Measurements from ENCODE around the gene LRWD1. TPM values are rescaled to one million over a fixed set of nuclear protein-coding genes. Genes with fewer than 3 reads are reported as not detected.

Gene LRWD1
- total RNA-seq, 1 experiment from 2014 or later: 39.5 TPM

DNA sequence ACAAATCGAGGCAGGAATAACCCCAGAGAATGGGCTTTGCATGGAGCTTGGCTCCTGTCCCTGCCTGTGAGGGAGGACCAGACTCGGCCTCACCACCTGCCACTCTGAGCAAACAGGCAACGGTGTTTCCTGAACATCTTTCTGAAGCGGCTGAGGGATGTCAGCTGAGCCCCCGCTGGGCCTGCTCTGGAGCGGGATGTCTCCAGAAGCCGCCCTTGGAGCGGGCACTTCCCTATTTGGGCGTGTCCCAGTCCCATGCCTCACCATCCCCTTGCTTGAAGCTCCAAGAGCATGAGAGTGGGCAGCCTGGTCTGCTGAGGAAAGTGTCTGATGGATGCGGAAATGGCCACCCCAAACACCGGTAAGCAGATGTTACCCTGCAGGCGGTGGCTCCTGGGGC is 10.3 kb upstream of the LRWD1 start:
- Histone ChIP-seq H4K20me1 (ENCODE audit: insufficient read depth) (no peaks in the 10 kb centered on the region), H3K27ac (ENCODE audit: low read depth, low read length) (no peak overlapping the region), H3K4me2 (ENCODE audit: low read length) (no peak overlapping the region), H3K27me3 (ENCODE audit: insufficient read depth, low read length) (no peaks in the 10 kb centered on the region), H3K79me2 (ENCODE audit: insufficient read depth, low read length) (no peaks in the 10 kb centered on the region), H2AFZ (ENCODE audit: low read depth, low read length, poor library complexity, severe bottlenecking) (no peak overlapping the region), H3K4me1 (ENCODE audit: control insufficient read depth in 1 of 2, insufficient read depth in 2 of 2, low read length in 2 of 2) (peaks cover 21 to 23% of the 10 kb centered on the region in 2 experiments), H3K9me3 (ENCODE audit: control insufficient read depth in 1 of 2, insufficient read depth in 1 of 2, low read depth in 1 of 2, low read length in 2 of 2) (no peaks in the 10 kb centered on the region), H3K9me2 (ENCODE audit: insufficient read depth) (no peaks in the 10 kb centered on the region), H3K36me3 (ENCODE audit: control insufficient read depth in 1 of 2, insufficient read depth in 2 of 2, low read length in 2 of 2) (peaks cover 0 to 4% of the 10 kb centered on the region in 2 experiments; a peak in 3 of 4 replicates), H3K9ac (ENCODE audit: low read length) (no peak overlapping the region), H3K4me3 (replicated peaks in 1 of 2; ENCODE audit: low read depth in 1 of 2, low read length in 2 of 2) (no peak overlapping the region)
- ATAC-seq (no peak), DNase-seq (ENCODE audit: low read depth, low spot score) (no peak)
- intact Hi-C loops (cut with micrococcal nuclease): loop anchor here (5.0 kb wide), 1 partner anchor 177 kb away; no protein-coding TSS in a partner anchor
- no peak for TF ChIP-seq ZFX (IDR thresholded peaks at IDR 0.05)
- no peak for TF ChIP-seq EZH2phosphoT487 (IDR thresholded peaks at IDR 0.05; ENCODE audit: borderline replicate concordance)
- no peak for TF ChIP-seq ZBTB33 (IDR thresholded peaks at IDR 0.05; ENCODE audit: extremely low read depth, insufficient replicate concordance, low read length)
- no peak for TF ChIP-seq YY1 (IDR thresholded peaks at IDR 0.05; ENCODE audit: extremely low read depth, insufficient replicate concordance, low read depth, low read length)
- TF ChIP-seq RAD21 (IDR thresholded peaks at IDR 0.05; ENCODE audit: low read depth): no peak
- no peak for TF ChIP-seq EZH2 (IDR thresholded peaks at IDR 0.05)
- no peak for TF ChIP-seq TCF7L2 (IDR thresholded peaks at IDR 0.05; ENCODE audit: borderline replicate concordance, extremely low read depth, insufficient read depth, insufficient read length)
- no peak for TF ChIP-seq POLR2AphosphoS5 (IDR thresholded peaks at IDR 0.05; ENCODE audit: low read depth, low read length)
- no peak for TF ChIP-seq SRF (IDR thresholded peaks at IDR 0.05; ENCODE audit: low read depth)
- no peak for TF ChIP-seq ZNF274 (IDR thresholded peaks at IDR 0.05; ENCODE audit: low read depth, low read length)
- no peak for TF ChIP-seq SIN3A (IDR thresholded peaks at IDR 0.05; ENCODE audit: low read depth)
- no peak for TF ChIP-seq ELF1 (IDR thresholded peaks at IDR 0.05; ENCODE audit: borderline replicate concordance, low read depth)
- no peak for TF ChIP-seq MAX (IDR thresholded peaks at IDR 0.05)
- TF ChIP-seq CEBPB (IDR thresholded peaks at IDR 0.05; ENCODE audit: low read depth): no peak
- no peak for TF ChIP-seq POLR2A (IDR thresholded peaks at IDR 0.05; ENCODE audit: borderline replicate concordance, extremely low read depth, insufficient read depth, insufficient read length)
- TF ChIP-seq, protein P1, sequence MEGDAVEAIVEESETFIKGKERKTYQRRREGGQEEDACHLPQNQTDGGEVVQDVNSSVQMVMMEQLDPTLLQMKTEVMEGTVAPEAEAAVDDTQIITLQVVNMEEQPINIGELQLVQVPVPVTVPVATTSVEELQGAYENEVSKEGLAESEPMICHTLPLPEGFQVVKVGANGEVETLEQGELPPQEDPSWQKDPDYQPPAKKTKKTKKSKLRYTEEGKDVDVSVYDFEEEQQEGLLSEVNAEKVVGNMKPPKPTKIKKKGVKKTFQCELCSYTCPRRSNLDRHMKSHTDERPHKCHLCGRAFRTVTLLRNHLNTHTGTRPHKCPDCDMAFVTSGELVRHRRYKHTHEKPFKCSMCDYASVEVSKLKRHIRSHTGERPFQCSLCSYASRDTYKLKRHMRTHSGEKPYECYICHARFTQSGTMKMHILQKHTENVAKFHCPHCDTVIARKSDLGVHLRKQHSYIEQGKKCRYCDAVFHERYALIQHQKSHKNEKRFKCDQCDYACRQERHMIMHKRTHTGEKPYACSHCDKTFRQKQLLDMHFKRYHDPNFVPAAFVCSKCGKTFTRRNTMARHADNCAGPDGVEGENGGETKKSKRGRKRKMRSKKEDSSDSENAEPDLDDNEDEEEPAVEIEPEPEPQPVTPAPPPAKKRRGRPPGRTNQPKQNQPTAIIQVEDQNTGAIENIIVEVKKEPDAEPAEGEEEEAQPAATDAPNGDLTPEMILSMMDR (IDR thresholded peaks at IDR 0.05 in 2 of 3, conservative IDR thresholded peaks at IDR 0.05 in 1 of 3; ENCODE audit: borderline replicate concordance in 1 of 3, insufficient read depth in 1 of 3, low read depth in 2 of 3, low read length in 2 of 3): no peak
- TF ChIP-seq SP1 (IDR thresholded peaks at IDR 0.05; ENCODE audit: low read depth): no peak
- no peak for TF ChIP-seq REST (IDR thresholded peaks at IDR 0.05; ENCODE audit: low read depth)
- TF ChIP-seq, protein P2, sequence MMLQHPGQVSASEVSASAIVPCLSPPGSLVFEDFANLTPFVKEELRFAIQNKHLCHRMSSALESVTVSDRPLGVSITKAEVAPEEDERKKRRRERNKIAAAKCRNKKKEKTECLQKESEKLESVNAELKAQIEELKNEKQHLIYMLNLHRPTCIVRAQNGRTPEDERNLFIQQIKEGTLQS (IDR thresholded peaks at IDR 0.05): no peak
- TF ChIP-seq EGR1 (IDR thresholded peaks at IDR 0.05; ENCODE audit: low read depth): no peak
- no TSS peak for BruUV-seq (replicated peaks)
- RAD21 ChIA-PET (ENCODE audit: low non-redundant PET in 1 of 2, low total read pairs in 2 of 2, uncharacterized antibody in 2 of 2, unreplicated experiment in 2 of 2): no interaction called here
- CTCF ChIA-PET: no interaction called here
- POLR2A ChIA-PET: no interaction called here

Data from HCT116 (cell line).